H1 (cell line): ENCODE data around the gene CHST13.

Source experiments
- NRF1 ChIP-seq: IDR thresholded peaks from 2 replicates; pipeline ENCODE4 v1.6.1; 2011; ENCODE audit warnings: mild to moderate bottlenecking, low read depth, low read length, improper control_type of control experiment
- RFX5 ChIP-seq: IDR thresholded peaks from 2 replicates; pipeline ENCODE4 v1.6.1; 2011; ENCODE audit warnings: low read depth, low read length, improper control_type of control experiment, borderline replicate concordance
- RNF2 ChIP-seq: fragments of 200-900, 300-1000 bp; sonication (generic); IDR thresholded peaks from 2 replicates; pipeline ENCODE4 v1.7.1; 2016; ENCODE audit warnings: borderline replicate concordance, low read depth, mild to moderate bottlenecking, antibody characterized with exemption, low read length; ENCODE audit not compliant: poor library complexity, severe bottlenecking; ENCODE audit errors: missing control alignments
- SP2 ChIP-seq: IDR thresholded peaks from 2 replicates; pipeline ENCODE4 v1.6.1; 2012; ENCODE audit warnings: mild to moderate bottlenecking, low read length, inconsistent platforms
- YY1 ChIP-seq: IDR thresholded peaks from 2 replicates; pipeline ENCODE4 v1.6.1; 2011; ENCODE audit warnings: low read depth, mild to moderate bottlenecking, low read length
- ZNF274 ChIP-seq: IDR thresholded peaks from 2 replicates; pipeline ENCODE4 v1.7.0; 2012; ENCODE audit warnings: low read length, borderline replicate concordance; ENCODE audit errors: extremely low read depth
- TF ChIP-seq, protein P1 (sequence below), 3 experiments: IDR thresholded peaks; 1 replicate in 2 of 3; 2 replicates in 1 of 3; pipeline versions ENCODE4 v1.5.1 to v1.6.1; 2011; ENCODE audit warnings: low read length in 3 of 3, mild to moderate bottlenecking in 3 of 3, inconsistent platforms in 2 of 3, low read depth in 1 of 3, moderate library complexity in 1 of 3; ENCODE audit not compliant: insufficient read depth in 1 of 3; ENCODE audit errors: control extremely low read depth in 1 of 3
- TF ChIP-seq, protein P2 (sequence below): IDR thresholded peaks from 2 replicates; pipeline ENCODE4 v1.6.1; 2012; ENCODE audit warnings: low read length, inconsistent platforms
- TF ChIP-seq, protein P3 (sequence below): IDR thresholded peaks from 2 replicates; pipeline ENCODE4 v1.6.1; 2012; ENCODE audit warnings: inconsistent platforms

DNA sequence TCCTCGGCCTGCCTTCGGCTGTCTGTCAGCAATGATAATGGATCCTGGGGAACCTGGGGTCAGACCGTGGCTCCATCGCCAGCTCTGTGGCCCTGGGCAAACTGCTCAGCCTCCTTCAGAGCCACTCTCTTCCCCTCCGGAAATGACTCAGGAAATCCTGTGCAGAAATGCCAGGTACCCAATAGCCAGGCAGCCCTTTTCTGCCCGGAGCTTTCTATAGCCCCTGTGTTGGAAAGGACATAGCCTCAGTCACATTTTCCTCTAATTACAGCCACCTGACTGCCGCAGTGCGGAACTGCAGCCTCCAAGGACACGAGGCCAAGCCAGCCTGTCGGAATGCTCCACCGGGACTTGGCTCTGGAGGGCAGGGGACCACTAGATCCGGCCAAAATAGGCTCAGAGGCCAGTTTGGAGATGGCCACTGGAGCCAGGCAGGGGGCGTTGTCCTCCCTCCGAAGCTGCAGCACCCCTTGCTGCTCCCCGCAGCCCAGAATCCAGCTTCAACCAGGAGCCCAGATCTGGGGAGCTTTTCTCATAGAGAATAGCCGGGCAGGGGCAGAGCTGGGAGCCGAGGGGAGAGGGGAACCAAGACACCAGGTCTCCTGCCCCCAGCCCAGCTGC lies 36.7 kb upstream of the CHST13 start:
- no peak for TF ChIP-seq NRF1
- TF ChIP-seq, protein P1, sequence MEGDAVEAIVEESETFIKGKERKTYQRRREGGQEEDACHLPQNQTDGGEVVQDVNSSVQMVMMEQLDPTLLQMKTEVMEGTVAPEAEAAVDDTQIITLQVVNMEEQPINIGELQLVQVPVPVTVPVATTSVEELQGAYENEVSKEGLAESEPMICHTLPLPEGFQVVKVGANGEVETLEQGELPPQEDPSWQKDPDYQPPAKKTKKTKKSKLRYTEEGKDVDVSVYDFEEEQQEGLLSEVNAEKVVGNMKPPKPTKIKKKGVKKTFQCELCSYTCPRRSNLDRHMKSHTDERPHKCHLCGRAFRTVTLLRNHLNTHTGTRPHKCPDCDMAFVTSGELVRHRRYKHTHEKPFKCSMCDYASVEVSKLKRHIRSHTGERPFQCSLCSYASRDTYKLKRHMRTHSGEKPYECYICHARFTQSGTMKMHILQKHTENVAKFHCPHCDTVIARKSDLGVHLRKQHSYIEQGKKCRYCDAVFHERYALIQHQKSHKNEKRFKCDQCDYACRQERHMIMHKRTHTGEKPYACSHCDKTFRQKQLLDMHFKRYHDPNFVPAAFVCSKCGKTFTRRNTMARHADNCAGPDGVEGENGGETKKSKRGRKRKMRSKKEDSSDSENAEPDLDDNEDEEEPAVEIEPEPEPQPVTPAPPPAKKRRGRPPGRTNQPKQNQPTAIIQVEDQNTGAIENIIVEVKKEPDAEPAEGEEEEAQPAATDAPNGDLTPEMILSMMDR (IDR thresholded peaks at IDR 0.05; ENCODE audit: control extremely low read depth in 1 of 3, insufficient read depth in 1 of 3, low read depth in 1 of 3, low read length in 3 of 3) = peak in 2 of 3 experiments; percentile 53 to 59; a peak in 3 of 4 replicates
- TF ChIP-seq YY1 = no peak
- no peak for TF ChIP-seq RFX5
- no peak for TF ChIP-seq SP2
- TF ChIP-seq, protein P2, sequence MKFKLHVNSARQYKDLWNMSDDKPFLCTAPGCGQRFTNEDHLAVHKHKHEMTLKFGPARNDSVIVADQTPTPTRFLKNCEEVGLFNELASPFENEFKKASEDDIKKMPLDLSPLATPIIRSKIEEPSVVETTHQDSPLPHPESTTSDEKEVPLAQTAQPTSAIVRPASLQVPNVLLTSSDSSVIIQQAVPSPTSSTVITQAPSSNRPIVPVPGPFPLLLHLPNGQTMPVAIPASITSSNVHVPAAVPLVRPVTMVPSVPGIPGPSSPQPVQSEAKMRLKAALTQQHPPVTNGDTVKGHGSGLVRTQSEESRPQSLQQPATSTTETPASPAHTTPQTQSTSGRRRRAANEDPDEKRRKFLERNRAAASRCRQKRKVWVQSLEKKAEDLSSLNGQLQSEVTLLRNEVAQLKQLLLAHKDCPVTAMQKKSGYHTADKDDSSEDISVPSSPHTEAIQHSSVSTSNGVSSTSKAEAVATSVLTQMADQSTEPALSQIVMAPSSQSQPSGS = no peak
- TF ChIP-seq ZNF274 = no peak
- TF ChIP-seq, protein P3, sequence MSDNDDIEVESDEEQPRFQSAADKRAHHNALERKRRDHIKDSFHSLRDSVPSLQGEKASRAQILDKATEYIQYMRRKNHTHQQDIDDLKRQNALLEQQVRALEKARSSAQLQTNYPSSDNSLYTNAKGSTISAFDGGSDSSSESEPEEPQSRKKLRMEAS = peak; percentile 83
- no peak for TF ChIP-seq RNF2
